ENCODE results near the gene C12orf43.

The C12orf43 gene

DNA sequence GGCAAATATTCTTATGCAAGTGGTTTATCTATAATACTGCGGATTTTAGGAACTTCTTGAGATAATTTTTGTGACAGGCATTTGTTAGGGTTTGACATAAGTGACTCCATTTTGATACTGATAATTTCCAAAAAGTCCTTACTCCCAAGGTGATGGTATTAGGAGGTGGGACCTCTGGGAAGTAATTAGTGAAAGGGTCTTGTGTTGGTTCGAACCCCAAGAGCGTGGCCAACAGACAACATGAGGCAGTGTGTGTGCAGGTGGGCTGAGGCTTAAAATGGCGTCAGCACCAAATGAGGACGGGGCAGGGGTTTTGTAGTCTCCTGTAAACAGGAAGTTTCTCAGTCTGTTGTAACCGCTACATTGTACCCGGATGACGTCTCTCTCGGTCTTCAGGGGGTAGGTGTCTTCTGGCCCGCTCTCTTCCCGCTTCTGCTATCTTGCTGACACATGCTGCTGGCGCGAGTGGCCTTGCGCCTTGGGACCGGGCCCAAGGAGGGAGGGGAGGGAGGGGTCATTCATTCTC is 1.7 kb upstream of the C12orf43 start:
- TF ChIP-seq, protein P1, sequence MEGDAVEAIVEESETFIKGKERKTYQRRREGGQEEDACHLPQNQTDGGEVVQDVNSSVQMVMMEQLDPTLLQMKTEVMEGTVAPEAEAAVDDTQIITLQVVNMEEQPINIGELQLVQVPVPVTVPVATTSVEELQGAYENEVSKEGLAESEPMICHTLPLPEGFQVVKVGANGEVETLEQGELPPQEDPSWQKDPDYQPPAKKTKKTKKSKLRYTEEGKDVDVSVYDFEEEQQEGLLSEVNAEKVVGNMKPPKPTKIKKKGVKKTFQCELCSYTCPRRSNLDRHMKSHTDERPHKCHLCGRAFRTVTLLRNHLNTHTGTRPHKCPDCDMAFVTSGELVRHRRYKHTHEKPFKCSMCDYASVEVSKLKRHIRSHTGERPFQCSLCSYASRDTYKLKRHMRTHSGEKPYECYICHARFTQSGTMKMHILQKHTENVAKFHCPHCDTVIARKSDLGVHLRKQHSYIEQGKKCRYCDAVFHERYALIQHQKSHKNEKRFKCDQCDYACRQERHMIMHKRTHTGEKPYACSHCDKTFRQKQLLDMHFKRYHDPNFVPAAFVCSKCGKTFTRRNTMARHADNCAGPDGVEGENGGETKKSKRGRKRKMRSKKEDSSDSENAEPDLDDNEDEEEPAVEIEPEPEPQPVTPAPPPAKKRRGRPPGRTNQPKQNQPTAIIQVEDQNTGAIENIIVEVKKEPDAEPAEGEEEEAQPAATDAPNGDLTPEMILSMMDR (IDR thresholded peaks at IDR 0.05), result no peak

DNA sequence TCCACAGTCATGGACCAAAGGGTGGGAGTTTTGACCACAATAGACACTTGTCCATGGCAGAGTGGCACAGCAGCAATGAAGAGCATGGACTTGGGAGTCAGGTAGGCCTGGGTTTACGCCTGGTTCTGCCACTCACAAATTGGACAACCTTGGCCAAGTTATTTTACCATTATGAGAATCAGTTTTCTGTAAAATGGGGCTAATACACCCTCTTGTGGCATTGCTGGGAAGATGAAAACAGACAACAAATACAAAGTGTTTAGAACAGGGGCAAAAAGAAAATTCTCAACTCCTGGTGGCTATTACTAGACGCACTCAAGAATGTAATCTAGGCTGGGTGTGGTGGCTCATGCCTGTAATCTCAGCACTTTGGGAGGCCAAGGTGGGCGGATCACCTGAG is 2.6 kb downstream of the C12orf43 start:
- TF ChIP-seq, protein P1 (IDR thresholded peaks at IDR 0.05), result no peak
- Histone ChIP-seq H3K9me3 (no peaks in the 10 kb centered on the region), H3K4me1 (ENCODE audit: control insufficient read depth in 1 of 2, insufficient read depth in 1 of 2, low read depth in 1 of 2, low read length in 1 of 2) (peaks cover 23 to 29% of the 10 kb centered on the region in 2 experiments), H3K27ac (no peak overlapping the region), H3K27me3 (no peaks in the 10 kb centered on the region), H3K4me3 (ENCODE audit: low read depth in 1 of 2, low read length in 1 of 2) (no peak overlapping the region), H3K36me3 (peaks cover 19% of the 10 kb centered on the region)

More for the DNA sequence above, 1.7 kb upstream of the C12orf43 start:
- Histone ChIP-seq H3K36me3 (peaks cover 9% of the 10 kb centered on the region), H3K9me3 (no peaks in the 10 kb centered on the region), H3K27ac (peak overlapping the region; percentile 81), H3K4me3 (ENCODE audit: low read depth in 1 of 2, low read length in 1 of 2) (no peak overlapping the region), H3K27me3 (no peaks in the 10 kb centered on the region), H3K4me1 (ENCODE audit: control insufficient read depth in 1 of 2, insufficient read depth in 1 of 2, low read depth in 1 of 2, low read length in 1 of 2) (peaks cover 28 to 33% of the 10 kb centered on the region in 2 experiments)

DNA sequence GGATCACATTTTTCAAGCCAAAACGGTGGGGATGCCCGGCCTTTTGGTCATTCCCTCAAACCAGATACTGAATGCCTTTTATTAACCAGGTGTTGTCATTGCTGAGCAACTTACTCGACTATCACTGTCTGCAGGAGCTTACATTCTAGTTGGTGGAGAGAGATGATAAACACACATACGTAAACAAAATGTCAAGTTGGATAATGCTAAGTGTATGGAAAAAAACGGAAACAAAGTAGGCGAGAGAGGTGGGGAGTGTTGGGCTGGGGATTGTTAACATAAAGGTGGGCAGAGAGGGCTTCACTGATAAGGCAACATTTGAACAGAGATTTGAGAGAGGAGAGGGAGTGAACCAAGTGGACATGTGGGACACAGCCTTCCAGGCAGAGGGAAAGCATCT is 4.5 kb downstream of the C12orf43 start:
- Histone ChIP-seq H3K36me3 (peaks cover 32% of the 10 kb centered on the region), H3K9me3 (no peaks in the 10 kb centered on the region), H3K27me3 (no peaks in the 10 kb centered on the region), H3K4me3 (ENCODE audit: low read depth in 1 of 2, low read length in 1 of 2) (no peak overlapping the region), H3K27ac (no peak overlapping the region), H3K4me1 (ENCODE audit: control insufficient read depth in 1 of 2, insufficient read depth in 1 of 2, low read depth in 1 of 2, low read length in 1 of 2) (peaks cover 9 to 12% of the 10 kb centered on the region in 2 experiments)
- TF ChIP-seq, protein P1 (IDR thresholded peaks at IDR 0.05), result no peak

DNA sequence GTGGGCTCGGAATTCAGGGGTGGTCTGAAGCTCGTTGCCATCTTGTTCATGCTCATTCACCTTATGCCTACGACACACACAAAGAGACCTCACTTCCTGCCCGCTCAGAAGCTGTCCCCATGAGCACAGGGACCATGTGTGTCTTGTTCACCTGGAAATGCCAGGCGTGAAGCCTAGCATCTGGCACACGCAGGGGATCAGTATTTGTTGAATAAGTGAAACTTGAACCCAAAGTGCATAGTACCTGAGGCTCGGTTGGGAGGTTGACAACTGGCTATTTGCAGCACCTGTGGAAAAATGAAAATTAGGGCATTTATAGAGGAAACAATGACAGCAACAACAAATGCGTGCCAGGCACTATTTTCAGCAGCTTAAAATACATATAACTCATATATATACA is 5.4 kb downstream of the C12orf43 start:
- H3K27ac ChIP-seq, result no peak overlapping the region
- no peaks in the 10 kb centered on the region for H3K9me3 ChIP-seq
- TF ChIP-seq, protein P1 (IDR thresholded peaks at IDR 0.05), result no peak
- H3K4me1 ChIP-seq (ENCODE audit: control insufficient read depth in 1 of 2, insufficient read depth in 1 of 2, low read depth in 1 of 2, low read length in 1 of 2), result peaks cover 3 to 4% of the 10 kb centered on the region in 2 experiments
- H3K36me3 ChIP-seq, result peaks cover 32% of the 10 kb centered on the region
- H3K27me3 ChIP-seq, result no peaks in the 10 kb centered on the region
- no peak overlapping the region for H3K4me3 ChIP-seq (ENCODE audit: low read depth in 1 of 2, low read length in 1 of 2)

DNA sequence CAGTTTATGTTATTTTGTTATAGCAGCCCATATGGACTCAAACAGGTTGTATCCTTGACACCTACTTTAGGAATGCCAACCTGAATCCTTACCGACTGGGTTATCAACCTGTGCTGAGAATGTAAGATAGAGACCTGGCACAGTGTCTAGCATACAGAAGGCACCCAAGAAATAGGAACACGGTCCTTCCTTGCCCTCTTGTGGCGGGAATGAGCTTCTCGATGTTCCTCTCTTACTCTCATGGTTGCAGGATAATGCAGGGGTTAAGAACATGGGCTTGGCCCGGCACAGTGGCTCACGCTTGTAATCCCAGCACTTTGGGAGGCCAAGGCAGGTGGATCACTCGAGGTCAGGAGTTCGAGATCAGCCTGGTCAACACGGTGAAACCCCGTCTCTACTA is 6.5 kb downstream of the C12orf43 start:
- Histone ChIP-seq H3K9me3 (no peaks in the 10 kb centered on the region), H3K4me3 (ENCODE audit: low read depth in 1 of 2, low read length in 1 of 2) (no peak overlapping the region), H3K4me1 (ENCODE audit: control insufficient read depth in 1 of 2, insufficient read depth in 1 of 2, low read depth in 1 of 2, low read length in 1 of 2) (no peaks in the 10 kb centered on the region), H3K27me3 (no peaks in the 10 kb centered on the region), H3K27ac (no peak overlapping the region), H3K36me3 (peaks cover 33% of the 10 kb centered on the region)
- TF ChIP-seq, protein P1 (IDR thresholded peaks at IDR 0.05), result no peak
